ENCODE measurements around the gene MRPL11.

Gene MRPL11

GRCh38 chr11:66438504-66439466 is at the start of gene MRPL11:
Gene MRPL11 (minus strand): TSS chr11:66438848. CDS start chr11:66438754, 94 bp downstream.
- DNase-seq (ENCODE audit: low spot score): peak; percentile 96

- no peak for DNase-seq (ENCODE audit: low spot score)
Measured at GRCh38 chr11:66484806-66485380, 46.2 kb upstream of the MRPL11 start.

- DNase-seq (ENCODE audit: low spot score): peak; percentile 98
Measured at GRCh38 chr11:66480117-66480938, 41.7 kb upstream of the MRPL11 start, which contains the start of gene DPP3. Gene DPP3 (plus strand): TSS chr11:66480434. CDS start chr11:66482201, 1,767 bp downstream.

- no peak for DNase-seq (ENCODE audit: low spot score)
Measured at GRCh38 chr11:66479394-66480116, 40.9 kb upstream of the MRPL11 start.

- peak; percentile 68 for DNase-seq (ENCODE audit: low spot score)
Measured at GRCh38 chr11:66478729-66479393, 40.2 kb upstream of the MRPL11 start.

- no peak for DNase-seq (ENCODE audit: low spot score)
Measured at GRCh38 chr11:66477263-66478201, 38.9 kb upstream of the MRPL11 start.

GRCh38 chr11:66476841-66477251 is 38.2 kb upstream of the MRPL11 start:
- DNase-seq (ENCODE audit: low spot score): no peak

GRCh38 chr11:66476173-66476840 is 37.7 kb upstream of the MRPL11 start:
- no peak for DNase-seq (ENCODE audit: low spot score)

GRCh38 chr11:66475349-66476172 is 36.9 kb upstream of the MRPL11 start:
- DNase-seq (ENCODE audit: low spot score): no peak

GRCh38 chr11:66473608-66474515 is 35.2 kb upstream of the MRPL11 start:
- no peak for DNase-seq (ENCODE audit: low spot score)

GRCh38 chr11:66473167-66473566 is 34.5 kb upstream of the MRPL11 start:
- no peak for DNase-seq (ENCODE audit: low spot score)

GRCh38 chr11:66472054-66472453 is 33.4 kb upstream of the MRPL11 start:
- DNase-seq (ENCODE audit: low spot score): no peak

- no peak for DNase-seq (ENCODE audit: low spot score)
Measured at GRCh38 chr11:66471142-66471541, 32.5 kb upstream of the MRPL11 start.

- no peak for DNase-seq (ENCODE audit: low spot score)
Measured at GRCh38 chr11:66470015-66470414, 31.4 kb upstream of the MRPL11 start.

- no peak for DNase-seq (ENCODE audit: low spot score)
Measured at GRCh38 chr11:66469441-66469840, 30.8 kb upstream of the MRPL11 start.

GRCh38 chr11:66468691-66469090 is 30.0 kb upstream of the MRPL11 start:
- DNase-seq (ENCODE audit: low spot score): no peak

- DNase-seq (ENCODE audit: low spot score): peak; percentile 30
Measured at GRCh38 chr11:66467756-66468155, 29.1 kb upstream of the MRPL11 start.
